ENCODE data around the gene KCNQ1.

DNA sequence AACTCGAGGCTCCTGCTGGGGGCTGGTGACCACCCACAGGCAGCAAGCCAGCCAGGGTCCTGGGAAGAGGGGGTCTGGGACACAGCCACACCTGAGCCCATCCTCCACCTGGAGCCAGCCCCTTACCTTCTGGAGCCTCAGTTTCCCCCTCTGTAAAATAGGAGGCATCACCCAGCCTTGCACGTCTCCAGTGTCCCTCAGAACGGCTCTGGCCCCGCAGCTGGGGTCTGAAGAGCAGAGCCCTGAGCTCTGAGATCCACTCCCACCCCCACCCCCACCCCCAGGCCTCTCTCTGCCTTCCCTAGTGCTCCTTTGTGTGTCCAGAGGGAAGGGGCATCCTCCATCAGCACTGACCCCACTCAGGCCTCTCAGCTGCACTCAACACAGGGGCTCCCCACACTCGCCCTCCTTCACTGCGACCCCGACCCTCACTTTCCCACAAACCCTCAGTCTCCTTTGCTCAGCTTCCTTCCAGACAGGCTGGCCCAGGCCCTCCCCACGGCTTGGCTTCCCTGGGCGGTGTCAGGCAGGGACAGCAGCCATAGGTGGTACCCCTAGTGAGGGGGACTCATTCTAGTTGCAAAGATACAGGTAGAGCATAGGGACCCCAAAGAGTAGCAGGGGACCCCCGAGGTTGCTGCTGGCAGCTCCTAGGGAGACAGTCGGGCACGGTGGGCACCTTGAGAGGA lies 288.3 kb downstream of the KCNQ1 start:
- TF ChIP-seq, protein P1, sequence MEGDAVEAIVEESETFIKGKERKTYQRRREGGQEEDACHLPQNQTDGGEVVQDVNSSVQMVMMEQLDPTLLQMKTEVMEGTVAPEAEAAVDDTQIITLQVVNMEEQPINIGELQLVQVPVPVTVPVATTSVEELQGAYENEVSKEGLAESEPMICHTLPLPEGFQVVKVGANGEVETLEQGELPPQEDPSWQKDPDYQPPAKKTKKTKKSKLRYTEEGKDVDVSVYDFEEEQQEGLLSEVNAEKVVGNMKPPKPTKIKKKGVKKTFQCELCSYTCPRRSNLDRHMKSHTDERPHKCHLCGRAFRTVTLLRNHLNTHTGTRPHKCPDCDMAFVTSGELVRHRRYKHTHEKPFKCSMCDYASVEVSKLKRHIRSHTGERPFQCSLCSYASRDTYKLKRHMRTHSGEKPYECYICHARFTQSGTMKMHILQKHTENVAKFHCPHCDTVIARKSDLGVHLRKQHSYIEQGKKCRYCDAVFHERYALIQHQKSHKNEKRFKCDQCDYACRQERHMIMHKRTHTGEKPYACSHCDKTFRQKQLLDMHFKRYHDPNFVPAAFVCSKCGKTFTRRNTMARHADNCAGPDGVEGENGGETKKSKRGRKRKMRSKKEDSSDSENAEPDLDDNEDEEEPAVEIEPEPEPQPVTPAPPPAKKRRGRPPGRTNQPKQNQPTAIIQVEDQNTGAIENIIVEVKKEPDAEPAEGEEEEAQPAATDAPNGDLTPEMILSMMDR (conservative IDR thresholded peaks at IDR 0.05; ENCODE audit: low read length): no peak
- no peak for TF ChIP-seq EZH2phosphoT487 (IDR thresholded peaks at IDR 0.05; ENCODE audit: borderline replicate concordance)

Measured in Loucy (cell line).